Neural cell (in vitro differentiated cells): ENCODE data around the gene RBM6. TPM values are rescaled to one million over a fixed set of nuclear protein-coding genes. Genes with fewer than 3 reads are reported as not detected.

Experiments used
- H2AFZ ChIP-seq: fragments of 200-600, 300-800 bp; sonication (generic), shearing (Covaris generic); 2 replicates; pipeline ENCODE4 v1.6.0; 2014; ENCODE audit warnings: low read depth, mild to moderate bottlenecking, antibody characterized with exemption, low read length, moderate library complexity
- H3F3A ChIP-seq: fragments of 200-600 bp; shearing (Covaris generic); 2 replicates; pipeline ENCODE4 v1.6.1; 2016; ENCODE audit warnings: mild to moderate bottlenecking, moderate library complexity, mixed read lengths, antibody characterized with exemption, low read length; ENCODE audit not compliant: insufficient read depth, poor library complexity, severe bottlenecking
- H3K27ac ChIP-seq: fragments of 200-600, 300-800 bp; sonication (generic), shearing (Covaris generic); 2 replicates; pipeline ENCODE4 v1.5.1; 2014; ENCODE audit warnings: mild to moderate bottlenecking, low read length, moderate library complexity
- H3K27me3 ChIP-seq: fragments of 300-800, 200-600 bp; sonication (generic), shearing (Covaris generic); 2 replicates; pipeline ENCODE4 v1.6.0; 2014; ENCODE audit warnings: mild to moderate bottlenecking, low read depth, low read length, moderate library complexity; ENCODE audit not compliant: insufficient read depth
- H3K36me3 ChIP-seq: fragments of 300-800, 200-600 bp; sonication (generic), shearing (Covaris generic); 2 replicates; pipeline ENCODE4 v1.5.1; 2014; ENCODE audit warnings: mild to moderate bottlenecking, antibody characterized with exemption, low read length, moderate library complexity; ENCODE audit not compliant: insufficient read depth
- H3K4me2 ChIP-seq: fragments of 300-800, 200-600 bp; sonication (generic), shearing (Covaris generic); 2 replicates; pipeline ENCODE4 v1.6.0; 2014; ENCODE audit warnings: mild to moderate bottlenecking, low read length
- H3K4me3 ChIP-seq: fragments of 300-800, 200-600 bp; sonication (generic), shearing (Covaris generic); 2 replicates; pipeline ENCODE4 v1.5.1; 2014; ENCODE audit warnings: mild to moderate bottlenecking, low read length, moderate library complexity
- H3K79me2 ChIP-seq: fragments of 200-600 bp; shearing (Covaris generic); replicated peaks from 2 replicates; pipeline ENCODE4 v1.6.0; 2014; ENCODE audit warnings: mild to moderate bottlenecking, low read length, moderate library complexity; ENCODE audit not compliant: insufficient read depth
- H3K9ac ChIP-seq: fragments of 300-800, 200-600 bp; sonication (generic), shearing (Covaris generic); 2 replicates; pipeline ENCODE4 v1.6.1; 2016; ENCODE audit warnings: mild to moderate bottlenecking, low read length, mixed read lengths
- H3K9me2 ChIP-seq: fragments of 200-600 bp; shearing (Covaris generic); 2 replicates; pipeline ENCODE4 v1.6.1; 2016; ENCODE audit warnings: mild to moderate bottlenecking, low read length, mixed read lengths; ENCODE audit not compliant: insufficient read depth
- H3K9me3 ChIP-seq: fragments of 200-600, 300-800 bp; sonication (generic), shearing (Covaris generic); 2 replicates; pipeline ENCODE4 v1.6.1; 2016; ENCODE audit warnings: mild to moderate bottlenecking, mixed run types, low read length, moderate library complexity, mixed read lengths
- H4K20me1 ChIP-seq: fragments of 200-600 bp; shearing (Covaris generic); 2 replicates; pipeline ENCODE4 v1.6.1; 2016; ENCODE audit warnings: mild to moderate bottlenecking, mixed run types; ENCODE audit not compliant: insufficient read depth
- CTCF ChIP-seq: fragments of 450-650 bp; IDR thresholded peaks from 2 replicates; pipeline ENCODE4 v1.5.1; 2014; ENCODE audit warnings: antibody characterized with exemption, mild to moderate bottlenecking, moderate library complexity; ENCODE audit not compliant: poor library complexity, severe bottlenecking
- EP300 ChIP-seq: fragments of 450-650 bp; conservative IDR thresholded peaks from 2 replicates; pipeline ENCODE4 v1.6.1; 2014; ENCODE audit warnings: antibody characterized with exemption, mild to moderate bottlenecking, moderate library complexity; ENCODE audit not compliant: poor library complexity, severe bottlenecking
- EZH2 ChIP-seq: fragments of 200-600, 300-800 bp; shearing (Covaris generic), sonication (generic); IDR thresholded peaks from 2 replicates; pipeline ENCODE4 v1.6.1; 2014; ENCODE audit warnings: antibody characterized with exemption, low read length, borderline replicate concordance, mild to moderate bottlenecking; ENCODE audit not compliant: insufficient read depth, poor library complexity, severe bottlenecking
- MXI1 ChIP-seq: fragments of 450-650 bp; conservative IDR thresholded peaks from 2 replicates; pipeline ENCODE4 v1.6.1; 2014; ENCODE audit warnings: antibody characterized with exemption, mild to moderate bottlenecking; ENCODE audit not compliant: poor library complexity, severe bottlenecking
- POLR2AphosphoS5 ChIP-seq: IDR thresholded peaks from 2 replicates; pipeline ENCODE4 v1.6.1; 2012
- RAD21 ChIP-seq: fragments of 450-650 bp; conservative IDR thresholded peaks from 2 replicates; pipeline ENCODE4 v1.6.1; 2014; ENCODE audit warnings: antibody characterized with exemption, mild to moderate bottlenecking, moderate library complexity
- SMC3 ChIP-seq: fragments of 450-650 bp; conservative IDR thresholded peaks from 2 replicates; pipeline ENCODE4 v1.6.1; 2014; ENCODE audit warnings: antibody characterized with exemption, mild to moderate bottlenecking, moderate library complexity; ENCODE audit not compliant: poor library complexity
- TAF1 ChIP-seq: IDR thresholded peaks from 2 replicates; pipeline ENCODE4 v1.6.1; 2012; ENCODE audit warnings: low read depth
- polyA plus RNA-seq: library from polyadenylated mRNA; depleted of rRNA; stranded (reverse); fragments of >200 nt; gene quantifications from 2 replicates; pipeline ENCODE4 v1.2.3, GENCODE V29; 2014
- TF ChIP-seq, protein P1 (sequence below): IDR thresholded peaks from 2 replicates; pipeline ENCODE4 v1.6.1; 2012; ENCODE audit warnings: borderline replicate concordance

Gene RBM6
- polyA plus RNA-seq, 1 donor from 2014 or later: 177 TPM

DNA sequence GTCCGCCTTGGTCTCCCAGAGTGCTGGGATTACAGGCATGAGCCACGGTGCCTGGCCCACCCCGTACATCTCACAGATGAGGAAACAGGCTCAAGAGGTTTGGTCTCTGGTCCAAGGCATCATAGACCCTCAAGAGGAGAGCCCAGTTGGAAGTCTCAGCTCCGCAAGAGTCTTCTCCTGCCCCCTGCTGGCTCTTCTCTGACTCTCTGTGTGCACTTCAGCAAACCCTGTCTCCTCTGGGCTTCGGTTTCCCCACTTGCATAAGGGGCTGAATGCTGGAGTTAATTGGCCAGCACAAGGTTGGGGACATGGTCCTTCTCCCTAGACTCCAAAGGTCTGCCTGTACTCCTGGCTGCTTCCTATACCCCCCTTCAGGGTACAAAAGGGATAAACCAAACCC lies 40.1 kb upstream of the RBM6 start:
- TF ChIP-seq, protein P1, sequence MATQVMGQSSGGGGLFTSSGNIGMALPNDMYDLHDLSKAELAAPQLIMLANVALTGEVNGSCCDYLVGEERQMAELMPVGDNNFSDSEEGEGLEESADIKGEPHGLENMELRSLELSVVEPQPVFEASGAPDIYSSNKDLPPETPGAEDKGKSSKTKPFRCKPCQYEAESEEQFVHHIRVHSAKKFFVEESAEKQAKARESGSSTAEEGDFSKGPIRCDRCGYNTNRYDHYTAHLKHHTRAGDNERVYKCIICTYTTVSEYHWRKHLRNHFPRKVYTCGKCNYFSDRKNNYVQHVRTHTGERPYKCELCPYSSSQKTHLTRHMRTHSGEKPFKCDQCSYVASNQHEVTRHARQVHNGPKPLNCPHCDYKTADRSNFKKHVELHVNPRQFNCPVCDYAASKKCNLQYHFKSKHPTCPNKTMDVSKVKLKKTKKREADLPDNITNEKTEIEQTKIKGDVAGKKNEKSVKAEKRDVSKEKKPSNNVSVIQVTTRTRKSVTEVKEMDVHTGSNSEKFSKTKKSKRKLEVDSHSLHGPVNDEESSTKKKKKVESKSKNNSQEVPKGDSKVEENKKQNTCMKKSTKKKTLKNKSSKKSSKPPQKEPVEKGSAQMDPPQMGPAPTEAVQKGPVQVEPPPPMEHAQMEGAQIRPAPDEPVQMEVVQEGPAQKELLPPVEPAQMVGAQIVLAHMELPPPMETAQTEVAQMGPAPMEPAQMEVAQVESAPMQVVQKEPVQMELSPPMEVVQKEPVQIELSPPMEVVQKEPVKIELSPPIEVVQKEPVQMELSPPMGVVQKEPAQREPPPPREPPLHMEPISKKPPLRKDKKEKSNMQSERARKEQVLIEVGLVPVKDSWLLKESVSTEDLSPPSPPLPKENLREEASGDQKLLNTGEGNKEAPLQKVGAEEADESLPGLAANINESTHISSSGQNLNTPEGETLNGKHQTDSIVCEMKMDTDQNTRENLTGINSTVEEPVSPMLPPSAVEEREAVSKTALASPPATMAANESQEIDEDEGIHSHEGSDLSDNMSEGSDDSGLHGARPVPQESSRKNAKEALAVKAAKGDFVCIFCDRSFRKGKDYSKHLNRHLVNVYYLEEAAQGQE: no peak
- no peak for TF ChIP-seq SMC3
- TF ChIP-seq EP300: no peak
- TF ChIP-seq TAF1: no peak
- TF ChIP-seq RAD21: no peak
- peak; percentile 26 for TF ChIP-seq CTCF
- TF ChIP-seq EZH2: no peak
- Histone ChIP-seq H3K36me3 (no peaks in the 10 kb centered on the region), H3K79me2 (no peaks in the 10 kb centered on the region), H3K27me3 (no peaks in the 10 kb centered on the region), H3K4me2 (no peak overlapping the region), H3K27ac (no peak overlapping the region), H2AFZ (no peak overlapping the region), H3K9me3 (no peaks in the 10 kb centered on the region), H3F3A (no peaks in the 10 kb centered on the region), H3K4me3 (no peak overlapping the region), H3K9ac (no peak overlapping the region), H3K9me2 (no peaks in the 10 kb centered on the region), H4K20me1 (no peaks in the 10 kb centered on the region)

DNA sequence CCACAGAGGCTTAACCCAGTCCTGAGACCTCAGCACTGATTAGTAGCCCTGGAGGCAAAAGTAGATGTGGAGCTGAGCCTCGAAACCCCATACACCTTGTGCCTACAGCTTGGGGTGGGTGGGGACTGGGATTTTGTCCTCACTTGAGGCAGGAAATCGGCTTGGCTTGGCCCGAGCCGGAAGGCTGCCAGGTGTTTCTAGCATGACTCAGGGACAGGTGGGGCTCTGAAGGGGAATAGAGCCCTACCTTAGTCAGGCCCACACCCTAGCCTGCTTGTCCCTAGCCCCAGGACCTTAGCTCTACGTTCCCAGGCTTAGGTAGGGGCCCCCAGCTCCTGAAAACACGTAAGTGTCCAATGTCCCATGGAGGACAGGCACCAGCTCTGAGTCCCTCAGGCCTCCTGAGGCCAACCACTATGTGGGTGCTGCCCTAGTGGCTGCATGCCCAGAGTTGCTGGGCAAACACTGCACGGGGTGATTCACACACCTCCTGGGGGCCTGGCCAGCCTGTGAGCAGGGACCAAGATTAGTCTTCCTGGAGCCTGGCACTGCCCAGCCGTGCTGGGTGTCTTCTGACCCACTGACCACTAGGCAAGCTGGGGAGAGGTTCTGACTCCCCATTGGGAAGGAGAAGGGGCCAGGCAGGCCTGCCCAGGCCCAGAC lies 39.3 kb upstream of the RBM6 start:
- Histone ChIP-seq H3K27me3 (no peaks in the 10 kb centered on the region), H3F3A (no peaks in the 10 kb centered on the region), H3K36me3 (no peaks in the 10 kb centered on the region), H3K9me2 (no peaks in the 10 kb centered on the region), H3K27ac (no peak overlapping the region), H3K4me2 (no peak overlapping the region), H3K9ac (no peak overlapping the region), H3K9me3 (no peaks in the 10 kb centered on the region), H3K79me2 (no peaks in the 10 kb centered on the region), H4K20me1 (no peaks in the 10 kb centered on the region), H3K4me3 (no peak overlapping the region), H2AFZ (no peak overlapping the region)
- TF ChIP-seq EZH2 (no peak), MXI1 (no peak), SMC3 (no peak), EP300 (no peak), POLR2AphosphoS5 (no peak), TAF1 (no peak), CTCF (no peak), RAD21 (no peak)
- TF ChIP-seq, protein P1: no peak
